Ovary (tissue), 9 donors: ENCODE data around the gene GOLGA2. TPM values are rescaled to one million over a fixed set of nuclear protein-coding genes. Genes with fewer than 3 reads are reported as not detected.
"Not testable (repeated sequence)": the region's sequence is repeated elsewhere in the genome, so short reads cannot be mapped to it uniquely, and the experiment has no call there.

ENCODE experiments used
- DNase-seq, 5 donors: peaks; one replicate each; pipeline ENCODE4 v3.0.0-alpha.2; 2019 to 2020
- H3K27ac ChIP-seq, 2 donors: fragments of 200-600 bp; one replicate each; pipeline versions ENCODE4 v1.5.1 to v1.8.0; 2019 to 2022
- H3K27me3 ChIP-seq: fragments of 200-600 bp; one replicate; pipeline ENCODE4 v1.8.0; 2022
- H3K36me3 ChIP-seq: fragments of 200-600 bp; sonication (generic); one replicate; pipeline ENCODE4 v1.5.1; 2019
- H3K4me1 ChIP-seq: one replicate; pipeline ENCODE4 v1.8.1; 2013; ENCODE audit warnings: mild to moderate bottlenecking, moderate library complexity; ENCODE audit not compliant: insufficient read depth
- H3K4me3 ChIP-seq: fragments of 200-600 bp; sonication (generic); one replicate; pipeline ENCODE4 v1.5.1; 2017
- H3K9me3 ChIP-seq, 2 donors: fragments of 200-600 bp in 1 of 2; sonication (generic) in 1 of 2; one replicate each; pipeline versions ENCODE4 v1.5.1 to v1.8.1; 2013 to 2019; ENCODE audit warnings: mild to moderate bottlenecking in 1 of 2, moderate library complexity in 1 of 2
- EP300 ChIP-seq: sonication (generic); formaldehyde crosslinking; IDR thresholded peaks from one replicate; pipeline ENCODE4 v1.6.1; 2017; ENCODE audit warnings: antibody characterized with exemption
- POLR2A ChIP-seq: fragments of 450-650 bp; IDR thresholded peaks from one replicate; pipeline ENCODE4 v1.6.1; 2017; ENCODE audit warnings: antibody characterized with exemption, mild to moderate bottlenecking, moderate library complexity
- WGBS, 3 donors: extraction: QIAGEN DNeasy Blood & Tissue Kit in 1 of 3; methylation state at CpG; one replicate each; pipeline versions ENCODE4 v1.1.5 to v1.1.7; 2013 to 2017; 5-methylcytosine and 5-hydroxymethylcytosine counted together
- intact Hi-C, 4 donors: fragments of 100-400 bp; cut with DNase I; formaldehyde crosslinking; loops; one replicate each; pipeline versions ENCODE4 v1.11.0 to v1.15.1; 2022 to 2023
- polyA plus RNA-seq, 2 donors: library from polyadenylated mRNA; stranded (reverse); fragments of 200-250 nt in 1 of 2; fragments of 350-450 nt in 1 of 2; fragmentation: Illumina TruSeq in 1 of 2; extraction: RNeasy Lipid Tissue Mini Kit (QIAGEN cat#74804) in 1 of 2; gene quantifications; one replicate each; pipeline ENCODE4 v1.2.3, GENCODE V29; 2013 to 2014
- total RNA-seq, 7 donors: library from RNA; depleted of rRNA in 2 of 7; stranded (reverse); fragments of >200 nt in 2 of 7; fragmentation: NEBNext Ultra II Directional in 3 of 7; extraction: Animal tissue kit (Norgen Biotek cat#: 25700) in 3 of 7; gene quantifications; one replicate each; pipeline versions ENCODE4 v1.1.0 to v1.2.4, GENCODE V29; 2016 to 2023
- TF ChIP-seq, protein P1 (sequence below), 3 donors: fragments of 450-650 bp in 2 of 3; fragments of 200-600 bp in 1 of 3; IDR thresholded peaks; one replicate each; pipeline versions ENCODE4 v1.5.1 to v1.8.0; 2016 to 2022; ENCODE audit warnings: antibody characterized with exemption in 3 of 3, mild to moderate bottlenecking in 1 of 3
- donor health status: DM: no; HTN: no; CAD: no; lungs with moderate emphysema.
- donor health status: DM: no; HTN: no; CAD: no.
- donor health status: Bipolar disorder and iron deficiency.
- donor health status: DM: yes; HTN: yes; CAD: no.
- donor health status: DM: no; HTN: no; CAD: no.
- donor health status: DM: yes; HTN: yes; CAD: no.

The GOLGA2 gene
- total and polyA plus RNA-seq, 9 donors: 53.2 to 117 (median 107) TPM

DNA sequence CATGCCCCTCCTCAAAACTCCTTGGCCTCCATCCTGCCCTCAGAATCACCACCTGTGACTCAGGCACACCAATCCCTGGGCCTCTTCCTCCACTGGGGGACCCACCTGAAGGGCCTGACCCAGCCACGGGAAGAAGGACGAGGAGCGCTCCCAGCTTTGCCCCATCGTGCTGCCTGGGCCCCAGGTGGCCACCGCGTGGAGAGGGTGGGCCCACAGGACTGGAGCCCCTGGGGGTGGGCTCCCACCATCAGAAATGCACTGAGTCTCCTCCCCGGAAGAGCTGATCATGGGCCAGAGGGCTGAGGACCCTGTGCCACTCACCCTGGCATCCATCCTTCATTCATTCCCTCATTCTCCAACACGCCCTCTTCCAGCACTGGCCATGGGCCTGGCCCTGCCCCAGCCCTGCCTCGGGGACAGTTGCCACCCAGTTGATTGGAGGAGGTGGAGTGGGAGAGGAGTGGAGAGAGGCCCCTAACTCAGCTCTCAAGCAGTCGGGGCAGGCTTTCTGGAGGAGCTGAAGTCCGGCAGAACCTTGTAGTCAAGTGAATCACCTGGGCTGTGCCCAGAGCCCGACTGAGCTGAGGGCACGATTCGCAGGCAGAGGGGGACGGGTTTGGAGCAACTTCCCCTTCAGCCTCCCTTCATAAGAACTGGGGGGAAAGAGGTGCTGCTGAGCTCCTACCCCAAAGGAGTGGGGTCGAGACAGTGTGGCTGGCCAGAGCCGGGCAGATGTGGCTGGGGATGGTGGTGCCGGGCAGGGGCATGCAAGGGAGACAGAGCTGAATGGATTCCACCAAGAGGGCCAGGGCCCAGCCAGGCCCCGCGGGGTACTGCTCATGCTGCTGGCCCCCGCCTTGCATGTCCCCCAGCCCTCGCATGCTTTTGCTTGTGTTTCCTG lies 43.0 kb downstream of the GOLGA2 start:
- TF ChIP-seq EP300 (no peak), POLR2A (no peak)
- TF ChIP-seq, protein P1, sequence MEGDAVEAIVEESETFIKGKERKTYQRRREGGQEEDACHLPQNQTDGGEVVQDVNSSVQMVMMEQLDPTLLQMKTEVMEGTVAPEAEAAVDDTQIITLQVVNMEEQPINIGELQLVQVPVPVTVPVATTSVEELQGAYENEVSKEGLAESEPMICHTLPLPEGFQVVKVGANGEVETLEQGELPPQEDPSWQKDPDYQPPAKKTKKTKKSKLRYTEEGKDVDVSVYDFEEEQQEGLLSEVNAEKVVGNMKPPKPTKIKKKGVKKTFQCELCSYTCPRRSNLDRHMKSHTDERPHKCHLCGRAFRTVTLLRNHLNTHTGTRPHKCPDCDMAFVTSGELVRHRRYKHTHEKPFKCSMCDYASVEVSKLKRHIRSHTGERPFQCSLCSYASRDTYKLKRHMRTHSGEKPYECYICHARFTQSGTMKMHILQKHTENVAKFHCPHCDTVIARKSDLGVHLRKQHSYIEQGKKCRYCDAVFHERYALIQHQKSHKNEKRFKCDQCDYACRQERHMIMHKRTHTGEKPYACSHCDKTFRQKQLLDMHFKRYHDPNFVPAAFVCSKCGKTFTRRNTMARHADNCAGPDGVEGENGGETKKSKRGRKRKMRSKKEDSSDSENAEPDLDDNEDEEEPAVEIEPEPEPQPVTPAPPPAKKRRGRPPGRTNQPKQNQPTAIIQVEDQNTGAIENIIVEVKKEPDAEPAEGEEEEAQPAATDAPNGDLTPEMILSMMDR (IDR thresholded peaks at IDR 0.05): no peak
- no peaks in the 10 kb centered on the region for H3K9me3 ChIP-seq
- no peak overlapping the region for H3K27ac ChIP-seq
- WGBS, 3 donors: 77 to 80% (median 79%) methylated on average over 19 to 22 of the region's 22 CpGs
- intact Hi-C loops: no loop called here
- no peak overlapping the region for H3K4me3 ChIP-seq
- DNase-seq: no peak
- H3K4me1 ChIP-seq: no peaks in the 10 kb centered on the region
- H3K27me3 ChIP-seq: no peaks in the 10 kb centered on the region
- no peaks in the 10 kb centered on the region for H3K36me3 ChIP-seq

DNA sequence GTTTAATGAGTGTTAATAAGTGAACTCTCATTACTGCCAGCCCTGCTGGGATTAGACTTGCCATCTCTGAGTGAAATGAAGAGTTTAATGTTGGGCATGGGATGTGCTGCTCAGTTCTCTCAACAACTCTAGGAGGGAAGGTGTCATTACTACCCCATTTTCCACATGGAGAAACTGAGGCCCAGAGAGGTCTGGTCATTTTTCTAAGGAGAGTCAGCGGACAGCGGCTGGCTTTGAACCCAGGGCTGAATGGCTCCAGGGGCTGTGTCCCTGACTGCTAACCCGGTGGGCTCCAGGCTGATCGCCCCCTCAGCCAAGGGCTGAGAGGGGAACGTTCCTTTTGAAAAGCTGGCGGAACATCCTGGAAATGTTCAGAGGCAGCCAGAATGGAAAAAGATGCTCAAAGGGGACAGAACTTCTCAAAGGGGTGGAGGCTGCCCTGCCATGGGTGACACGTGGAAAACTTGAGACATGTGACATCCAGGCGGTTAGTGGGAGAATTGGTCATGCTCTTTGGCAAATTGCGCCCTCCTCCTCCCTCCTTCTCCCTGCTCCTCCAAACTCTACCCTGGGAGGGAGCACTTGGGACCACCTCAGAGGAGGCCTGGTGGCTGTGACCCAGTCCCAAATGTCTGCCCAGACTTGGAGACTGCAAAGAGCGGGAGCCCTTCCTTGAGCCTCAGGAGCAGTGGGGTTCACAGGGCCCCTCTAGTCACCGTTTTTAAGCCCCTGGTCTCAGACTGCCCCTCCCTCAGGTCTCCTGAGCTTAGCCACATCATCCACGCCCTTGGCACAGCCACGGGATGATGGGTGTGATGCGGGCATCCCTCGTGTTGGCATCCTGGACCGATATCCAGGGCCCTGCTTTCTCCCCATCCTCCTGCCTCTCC lies 43.9 kb downstream of the GOLGA2 start:
- TF ChIP-seq EP300 (no peak), POLR2A (no peak)
- TF ChIP-seq, protein P1 (IDR thresholded peaks at IDR 0.05): no peak
- whole genome bisulfite sequencing, 3 donors: 63 to 71% (median 69%) methylated on average over 16 of the region's 16 CpGs
- Histone ChIP-seq H3K9me3 (no peaks in the 10 kb centered on the region), H3K27ac (no peak overlapping the region), H3K4me3 (no peak overlapping the region), H3K4me1 (no peaks in the 10 kb centered on the region), H3K27me3 (no peaks in the 10 kb centered on the region), H3K36me3 (no peaks in the 10 kb centered on the region)
- intact Hi-C loops: no loop called here
- DNase-seq: no peak

DNA sequence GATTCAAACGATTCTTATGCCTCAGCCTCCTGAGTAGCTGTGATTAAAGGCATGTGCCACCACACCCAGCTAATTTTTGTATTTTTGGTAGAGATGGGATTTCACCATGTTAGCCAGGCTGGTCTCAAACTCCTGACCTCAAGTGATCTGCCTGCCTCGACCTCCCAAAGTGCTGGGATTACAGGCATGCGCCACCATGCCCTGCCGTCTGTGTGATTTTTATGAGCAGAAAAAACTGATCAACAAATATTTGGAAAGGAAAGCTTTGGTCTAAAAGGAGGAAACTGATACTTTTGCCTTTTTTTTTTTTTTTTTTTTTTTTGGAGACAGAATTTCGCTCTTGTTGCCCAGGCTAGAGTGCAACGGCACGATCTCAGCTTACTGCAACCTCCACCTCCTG lies 44.9 kb downstream of the GOLGA2 start:
- H3K27ac ChIP-seq, H3K27me3 ChIP-seq, H3K36me3 ChIP-seq, H3K9me3 ChIP-seq, H3K4me3 ChIP-seq, DNase-seq, intact Hi-C loops, H3K4me1 ChIP-seq: not testable (repeated sequence)
- 80 to 86% (median 81%) methylated on average over 7 of the region's 7 CpGs for WGBS, 3 donors

DNA sequence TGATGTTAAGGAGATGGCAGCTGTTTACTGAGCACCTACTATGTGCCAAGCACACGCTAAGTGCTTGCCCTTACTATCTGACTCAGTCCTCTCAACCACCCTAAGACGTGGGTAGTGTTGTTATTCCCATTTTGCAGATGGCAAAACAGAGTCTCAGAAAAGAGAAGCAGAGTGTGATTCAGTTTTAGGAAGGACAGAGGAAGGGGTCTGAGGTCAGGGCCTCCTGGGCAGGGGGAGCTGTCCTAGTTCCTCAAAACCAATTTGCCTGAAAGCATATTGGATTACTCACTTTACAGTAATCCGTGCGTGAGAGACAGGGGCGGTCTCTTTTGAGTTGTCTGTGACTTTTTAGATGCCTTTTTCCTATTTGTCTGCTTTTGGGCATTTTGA lies 49.4 kb downstream of the GOLGA2 start:
- Histone ChIP-seq H3K9me3 (no peaks in the 10 kb centered on the region), H3K4me1 (no peaks in the 10 kb centered on the region), H3K4me3 (no peak overlapping the region), H3K36me3 (no peaks in the 10 kb centered on the region), H3K27me3 (no peaks in the 10 kb centered on the region), H3K27ac (no peak overlapping the region)
- TF ChIP-seq, protein P1 (IDR thresholded peaks at IDR 0.05): no peak
- DNase-seq: no peak
- intact Hi-C loops: no loop called here
- WGBS, 3 donors: 69 to 81% (median 79%) methylated on average over 5 of the region's 5 CpGs
